Hepatocyte (in vitro differentiated cells): ENCODE measurements around the gene KRTAP22-1. TPM values are rescaled to one million over a fixed set of nuclear protein-coding genes. Genes with fewer than 3 reads are reported as not detected.

ENCODE experiments used
- DNase-seq: peaks from one replicate; pipeline ENCODE4 v3.0.0-alpha.2; 2016; ENCODE audit warnings: low spot score
- H2AFZ ChIP-seq: fragments of 200-600 bp; sonication (generic); 2 replicates; pipeline ENCODE4 v1.6.0; 2016; ENCODE audit warnings: antibody characterized with exemption, mild to moderate bottlenecking
- H3K27ac ChIP-seq: fragments of 200-600 bp; sonication (generic); 2 replicates; pipeline ENCODE4 v1.5.1; 2016; ENCODE audit warnings: mild to moderate bottlenecking
- H3K27me3 ChIP-seq: fragments of 200-600 bp; sonication (generic); 2 replicates; pipeline ENCODE4 v1.6.1; 2016
- H3K36me3 ChIP-seq: fragments of 200-600 bp; sonication (generic); replicated peaks from 2 replicates; pipeline ENCODE4 v1.5.1; 2016; ENCODE audit warnings: low read depth; ENCODE audit not compliant: insufficient read depth
- H3K4me1 ChIP-seq: fragments of 200-600 bp; sonication (generic); 2 replicates; pipeline ENCODE4 v1.5.1; 2016; ENCODE audit warnings: mild to moderate bottlenecking, moderate library complexity; ENCODE audit not compliant: insufficient read depth
- H3K4me2 ChIP-seq: fragments of 200-600 bp; sonication (generic); 2 replicates; pipeline ENCODE4 v1.6.0; 2016
- H3K4me3 ChIP-seq: fragments of 200-600 bp; sonication (generic); 2 replicates; pipeline ENCODE4 v1.5.1; 2016; ENCODE audit warnings: mild to moderate bottlenecking
- H3K79me2 ChIP-seq: fragments of 200-600 bp; sonication (generic); 2 replicates; pipeline ENCODE4 v1.6.0; 2017; ENCODE audit warnings: mild to moderate bottlenecking
- H3K9me2 ChIP-seq: fragments of 200-600 bp; sonication (generic); replicated peaks from 2 replicates; pipeline ENCODE4 v1.6.0; 2017; ENCODE audit warnings: mild to moderate bottlenecking; ENCODE audit not compliant: insufficient read depth
- H3K9me3 ChIP-seq: fragments of 200-600 bp; sonication (generic); 2 replicates; pipeline ENCODE4 v1.5.1; 2016; ENCODE audit warnings: low read depth, mild to moderate bottlenecking
- H4K20me1 ChIP-seq: fragments of 200-600 bp; sonication (generic); 2 replicates; pipeline ENCODE4 v1.6.0; 2016; ENCODE audit warnings: mild to moderate bottlenecking; ENCODE audit not compliant: insufficient read depth, poor library complexity, severe bottlenecking
- CTCF ChIP-seq: fragments of 200-600 bp; sonication (generic); IDR thresholded peaks from 2 replicates; pipeline ENCODE4 v1.5.1; 2016; ENCODE audit warnings: antibody characterized with exemption, mild to moderate bottlenecking; ENCODE audit not compliant: poor library complexity
- EZH2 ChIP-seq: fragments of 200-600 bp; sonication (generic); IDR thresholded peaks from 2 replicates; pipeline ENCODE4 v1.6.1; 2016; ENCODE audit warnings: antibody characterized with exemption, mild to moderate bottlenecking, borderline replicate concordance
- EZH2phosphoT487 ChIP-seq: fragments of 200-600 bp; sonication (generic); IDR thresholded peaks from one replicate; pipeline ENCODE4 v1.6.1; 2018; ENCODE audit warnings: antibody characterized with exemption, mild to moderate bottlenecking, low read depth, moderate library complexity; ENCODE audit not compliant: unreplicated experiment, severe bottlenecking
- WGBS: methylation state at CpG from one replicate; pipeline ENCODE4 v1.1.6; 2016; ENCODE audit warnings: low lambda C conversion rate; ENCODE audit errors: missing lambda C conversion rate; 5-methylcytosine and 5-hydroxymethylcytosine counted together
- polyA plus RNA-seq: library from polyadenylated mRNA; unstranded; fragments of >200 nt; fragmentation: Nextera tagmentation; extraction: Ambion mirVana; gene quantifications from 2 replicates; pipeline ENCODE4 v1.2.1, GENCODE V29; 2016
- total RNA-seq: library from RNA; depleted of rRNA; stranded (reverse); fragments of >200 nt; gene quantifications from 2 replicates; pipeline ENCODE4 v1.2.3, GENCODE V29; 2014

Gene KRTAP22-1
- total and polyA plus RNA-seq, 2 experiments from 2014 or later, result not detected

- Histone ChIP-seq H3K79me2 (no peaks in the 10 kb centered on the region), H3K27ac (no peak overlapping the region), H3K4me3 (no peak overlapping the region), H2AFZ (no peak overlapping the region), H3K36me3 (no peaks in the 10 kb centered on the region), H3K9me3 (no peaks in the 10 kb centered on the region), H3K9me2 (no peaks in the 10 kb centered on the region), H3K4me1 (no peaks in the 10 kb centered on the region), H4K20me1 (no peaks in the 10 kb centered on the region), H3K4me2 (no peak overlapping the region), H3K27me3 (no peaks in the 10 kb centered on the region)
- no peak for DNase-seq
- no peak for TF ChIP-seq EZH2
- TF ChIP-seq EZH2phosphoT487, result no peak
- no peak for TF ChIP-seq CTCF
Observed at GRCh38 chr21:30620080-30620479, 19.2 kb downstream of the KRTAP22-1 start.

GRCh38 chr21:30620522-30620921 is 19.6 kb downstream of the KRTAP22-1 start, which contains the start of gene KRTAP20-4:
KRTAP20-4 (plus strand) TSS chr21:30620627.
- TF ChIP-seq EZH2phosphoT487, result no peak
- Histone ChIP-seq H2AFZ (no peak within 1 kb of the TSS), H3K4me2 (no peak within 1 kb of the TSS), H3K79me2 (no peaks in the 10 kb centered on the region), H3K4me3 (no peak within 1 kb of the TSS), H3K9me2 (no peaks in the 10 kb centered on the region), H3K27me3 (no peaks in the 10 kb centered on the region), H4K20me1 (no peaks in the 10 kb centered on the region), H3K27ac (no peak within 1 kb of the TSS), H3K9me3 (no peaks in the 10 kb centered on the region), H3K4me1 (no peaks in the 10 kb centered on the region), H3K36me3 (no peaks in the 10 kb centered on the region)
- DNase-seq, result no peak
- WGBS, result 81% methylated on average over 3 of the region's 3 CpGs

GRCh38 chr21:30623362-30623761 is 22.5 kb downstream of the KRTAP22-1 start:
- WGBS, result 85% methylated on average over 3 of the region's 3 CpGs
- H3K9me2 ChIP-seq, result no peaks in the 10 kb centered on the region
- H3K27me3 ChIP-seq, result no peaks in the 10 kb centered on the region
- no peak for DNase-seq
- H3K36me3 ChIP-seq, result no peaks in the 10 kb centered on the region
- no peak for TF ChIP-seq CTCF
- no peak for TF ChIP-seq EZH2phosphoT487
- no peak for TF ChIP-seq EZH2
- H3K4me2 ChIP-seq, result no peak overlapping the region
- no peak overlapping the region for H3K4me3 ChIP-seq
- H3K9me3 ChIP-seq, result no peaks in the 10 kb centered on the region
- H3K4me1 ChIP-seq, result no peaks in the 10 kb centered on the region
- H4K20me1 ChIP-seq, result no peaks in the 10 kb centered on the region
- H3K79me2 ChIP-seq, result no peaks in the 10 kb centered on the region
- no peak overlapping the region for H2AFZ ChIP-seq
- H3K27ac ChIP-seq, result no peak overlapping the region

GRCh38 chr21:30625449-30626165 is 24.7 kb downstream of the KRTAP22-1 start:
- H3K27me3 ChIP-seq, result no peaks in the 10 kb centered on the region
- no peaks in the 10 kb centered on the region for H3K36me3 ChIP-seq

More at GRCh38 chr21:30625449-30626165, 24.7 kb downstream of the KRTAP22-1 start:
- H3K4me1 ChIP-seq, result no peaks in the 10 kb centered on the region
- H3K4me2 ChIP-seq, result no peak overlapping the region
- H3K9me2 ChIP-seq, result no peaks in the 10 kb centered on the region
- H3K9me3 ChIP-seq, result no peaks in the 10 kb centered on the region
- H3K4me3 ChIP-seq, result no peak overlapping the region
- no peak for DNase-seq
- H3K79me2 ChIP-seq, result no peaks in the 10 kb centered on the region
- WGBS, result 85% methylated on average over 4 of the region's 4 CpGs
- no peaks in the 10 kb centered on the region for H4K20me1 ChIP-seq
- TF ChIP-seq EZH2phosphoT487 (no peak), EZH2 (no peak), CTCF (no peak)
- no peak overlapping the region for H2AFZ ChIP-seq
- no peak overlapping the region for H3K27ac ChIP-seq
